Cardiac fibroblast (primary cell): Measurements from ENCODE around the gene SF3A1.

Experiments used
- DNase-seq, 2 donors: peaks; one replicate each; pipeline versions ENCODE4 v3.0.0 to v3.0.0-alpha.2; 2010; ENCODE audit warnings: low read depth in 2 of 2
- H3K4me3 ChIP-seq, 2 donors: replicated peaks in 1 of 2; 1 replicate in 1 of 2; 2 replicates in 1 of 2; pipeline ENCODE4 v1.5.1; 2011; ENCODE audit warnings: low read depth in 2 of 2, low read length in 2 of 2, mild to moderate bottlenecking in 2 of 2, moderate library complexity in 1 of 2
- CTCF ChIP-seq: IDR thresholded peaks from one replicate; pipeline ENCODE4 v1.5.1; 2011; ENCODE audit warnings: low read depth, mild to moderate bottlenecking, low read length, inconsistent platforms

The SF3A1 gene

GRCh38 chr22:30400159-30400558, 43.5 kb upstream of the SF3A1 start:
- no peak for TF ChIP-seq CTCF
- no peak for DNase-seq
- no peak overlapping the region for H3K4me3 ChIP-seq

GRCh38 chr22:30399718-30400117, 43.0 kb upstream of the SF3A1 start:
- DNase-seq: no peak
- H3K4me3 ChIP-seq: peak overlapping the region in 1 of 2 donors; percentile 7
- no peak for TF ChIP-seq CTCF

- no peak for TF ChIP-seq CTCF
- DNase-seq: peak in 1 of 2 donors; percentile 22
- H3K4me3 ChIP-seq: peak overlapping the region; percentile 83 to 90
These were observed 42.3 kb upstream of the SF3A1 start for GRCh38 chr22:30398685-30399680.

- DNase-seq: peak in 1 of 2 donors; percentile 25
- TF ChIP-seq CTCF: no peak
- H3K4me3 ChIP-seq: peak overlapping the region; percentile 83 to 90
These were observed 41.3 kb upstream of the SF3A1 start for GRCh38 chr22:30397656-30398635.

- peak; percentile 59 to 61 for DNase-seq
- H3K4me3 ChIP-seq: peak within 1 kb of the TSS; percentile 83 to 90
- no peak for TF ChIP-seq CTCF
These were observed 40.4 kb upstream of the SF3A1 start, which contains the start of gene SEC14L2 for GRCh38 chr22:30396871-30397655. Gene SEC14L2, plus strand, starts transcription at chr22:30397018. Its CDS starts 99 bp downstream, at chr22:30397117.

GRCh38 chr22:30393885-30394284, 37.2 kb upstream of the SF3A1 start:
- no peak for DNase-seq
- no peak overlapping the region for H3K4me3 ChIP-seq
- TF ChIP-seq CTCF: no peak
